22Rv1 (cell line): ENCODE measurements around the gene FBXO10.

Source experiments
- ZFX ChIP-seq: fragments of 450-650 bp; IDR thresholded peaks from 2 replicates; pipeline ENCODE4 v1.6.1; 2017; ENCODE audit warnings: antibody characterized with exemption, borderline replicate concordance
- TF ChIP-seq, protein P1 (sequence below): fragments of 450-650 bp; IDR thresholded peaks from 2 replicates; pipeline ENCODE4 v1.5.1; 2017; ENCODE audit warnings: mild to moderate bottlenecking

DNA sequence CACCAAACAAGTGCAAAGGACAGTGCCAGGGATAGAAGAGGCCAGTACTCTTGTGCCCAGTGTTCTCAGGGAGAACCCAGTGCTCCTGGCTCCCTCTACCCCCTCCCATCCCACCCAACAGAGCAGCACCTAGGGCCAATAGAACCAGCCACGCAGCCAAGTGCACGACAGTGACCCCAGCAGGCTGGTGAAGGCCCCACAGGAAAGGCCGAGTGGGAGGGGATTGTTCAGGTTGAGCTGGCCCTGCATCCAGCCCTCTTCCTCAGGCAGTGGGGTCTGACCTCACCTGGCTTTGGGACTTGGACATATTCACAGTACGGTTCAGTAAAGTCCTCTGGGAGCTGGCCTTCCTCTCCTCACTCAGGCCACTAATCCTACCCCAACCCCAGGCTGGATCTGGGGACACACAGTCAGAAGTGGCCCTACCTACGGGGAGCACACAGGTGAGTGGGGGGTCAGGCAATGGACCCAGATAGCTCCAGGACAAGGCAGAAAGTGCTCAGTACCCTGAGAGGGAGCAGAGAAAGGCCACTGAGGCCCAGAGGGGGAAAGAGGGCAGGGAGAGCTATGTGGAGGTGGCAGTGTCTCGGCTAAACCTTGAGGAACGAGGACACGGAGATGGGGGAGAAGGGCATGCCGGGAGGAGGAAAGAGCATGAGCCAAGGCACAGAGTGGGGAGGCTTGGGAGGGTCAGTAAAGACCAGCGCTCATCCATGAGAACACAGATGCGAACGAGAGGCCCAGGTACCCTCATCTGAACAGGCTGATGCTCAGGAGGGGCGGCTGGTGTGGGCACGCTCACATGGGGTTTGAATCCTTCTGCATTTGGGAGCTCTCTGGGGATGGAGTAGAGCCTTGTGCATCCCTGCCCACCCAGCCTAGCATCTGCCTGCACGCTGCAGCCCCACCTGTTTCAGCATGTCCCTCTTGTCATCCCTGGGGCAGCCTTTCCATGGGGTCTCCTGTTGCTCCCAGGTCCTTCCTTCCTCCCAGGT is 64.9 kb downstream of the FBXO10 start:
- TF ChIP-seq, protein P1, sequence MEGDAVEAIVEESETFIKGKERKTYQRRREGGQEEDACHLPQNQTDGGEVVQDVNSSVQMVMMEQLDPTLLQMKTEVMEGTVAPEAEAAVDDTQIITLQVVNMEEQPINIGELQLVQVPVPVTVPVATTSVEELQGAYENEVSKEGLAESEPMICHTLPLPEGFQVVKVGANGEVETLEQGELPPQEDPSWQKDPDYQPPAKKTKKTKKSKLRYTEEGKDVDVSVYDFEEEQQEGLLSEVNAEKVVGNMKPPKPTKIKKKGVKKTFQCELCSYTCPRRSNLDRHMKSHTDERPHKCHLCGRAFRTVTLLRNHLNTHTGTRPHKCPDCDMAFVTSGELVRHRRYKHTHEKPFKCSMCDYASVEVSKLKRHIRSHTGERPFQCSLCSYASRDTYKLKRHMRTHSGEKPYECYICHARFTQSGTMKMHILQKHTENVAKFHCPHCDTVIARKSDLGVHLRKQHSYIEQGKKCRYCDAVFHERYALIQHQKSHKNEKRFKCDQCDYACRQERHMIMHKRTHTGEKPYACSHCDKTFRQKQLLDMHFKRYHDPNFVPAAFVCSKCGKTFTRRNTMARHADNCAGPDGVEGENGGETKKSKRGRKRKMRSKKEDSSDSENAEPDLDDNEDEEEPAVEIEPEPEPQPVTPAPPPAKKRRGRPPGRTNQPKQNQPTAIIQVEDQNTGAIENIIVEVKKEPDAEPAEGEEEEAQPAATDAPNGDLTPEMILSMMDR: peak; percentile 57
- no peak for TF ChIP-seq ZFX
